H4 (cell line): Measurements from ENCODE around the gene TNIP3. TPM values are rescaled to one million over a fixed set of nuclear protein-coding genes. Genes with fewer than 3 reads are reported as not detected.

Experiments used
- DNase-seq: peaks from one replicate; pipeline ENCODE4 v3.0.0-alpha.2; 2015; ENCODE audit warnings: low spot score
- total RNA-seq: library from RNA; depleted of rRNA; stranded (reverse); fragments of >200 nt; shearing (Covaris generic); gene quantifications from 2 replicates; pipeline ENCODE4 v1.2.3, GENCODE V29; 2014; rRNA removed

TNIP3 gene
- total RNA-seq, 1 experiment from 2014 or later, result 1.5 TPM

- DNase-seq, result no peak
These were observed 75.3 kb downstream of the TNIP3 start for GRCh38 chr4:121088867-121089266.

Other genes with a start within 250 kb of the TNIP3 start
- 9.1 and 11.7 TPM in 2 replicates for gene PRDM5, start 241.6 kb downstream of the TNIP3 start, total RNA-seq
- 2.4 and 2.7 TPM in 2 replicates for gene NDNF, start 91.8 kb downstream of the TNIP3 start, total RNA-seq
- 0.78 and 0.91 TPM in 2 replicates for gene QRFPR, start 216.7 kb upstream of the TNIP3 start, total RNA-seq